Measurements from ENCODE around the gene IL21R.

The IL21R gene

DNA sequence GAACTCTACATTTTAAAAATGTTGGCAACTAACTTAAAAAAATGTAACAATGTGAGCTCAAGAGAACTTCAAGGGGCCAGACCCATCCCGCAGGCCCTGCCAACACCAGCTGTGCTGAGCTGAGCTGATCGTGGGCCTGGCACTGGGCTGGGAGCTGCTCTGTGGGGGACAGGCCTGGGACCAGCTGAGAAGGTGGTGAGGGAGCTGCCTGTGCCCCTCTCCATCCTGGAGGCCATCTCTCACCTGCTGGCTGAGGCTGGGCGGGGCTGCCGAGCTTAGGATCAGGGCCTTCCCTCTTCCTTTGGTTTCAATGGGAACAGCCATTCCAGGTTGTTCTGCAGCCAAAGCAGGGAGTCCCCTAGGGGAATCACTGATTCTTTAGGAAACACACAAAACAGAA is 58.2 kb downstream of the IL21R start:
- ChIA-PET CTCF (no interaction called here), POLR2A (no interaction called here)
- no peak overlapping the region for H3K27ac ChIP-seq (ENCODE audit: extremely low read depth, low read depth, low read length)
- peaks cover 3 to 61% of the 10 kb centered on the region in 2 experiments; a peak in 2 of 3 replicates for H3K36me3 ChIP-seq (ENCODE audit: control insufficient read depth in 2 of 2, insufficient read depth in 1 of 2, low read length in 2 of 2)
- H3K9me3 ChIP-seq (ENCODE audit: control insufficient read depth, insufficient read depth, low read depth, low read length) = no peaks in the 10 kb centered on the region
- H3K4me3 ChIP-seq (ENCODE audit: low read depth, low read length) = no peak overlapping the region
- TF ChIP-seq ZNF354C (tag by site-specific recombination; IDR thresholded peaks at IDR 0.05; ENCODE audit: borderline replicate concordance, low read depth) (no peak), ZBTB26 (tag by site-specific recombination; optimal IDR thresholded peaks at IDR 0.05) (no peak), ZNF16 (tag by site-specific recombination; IDR thresholded peaks at IDR 0.05; ENCODE audit: low read depth) (no peak), ZNF692 (tag by site-specific recombination; IDR thresholded peaks at IDR 0.05) (no peak), SP3 (tag by site-specific recombination; IDR thresholded peaks at IDR 0.05) (no peak), TCF7L2 (IDR thresholded peaks at IDR 0.05; ENCODE audit: borderline replicate concordance, low read depth, low read length) (no peak)
- TF ChIP-seq, protein P1, sequence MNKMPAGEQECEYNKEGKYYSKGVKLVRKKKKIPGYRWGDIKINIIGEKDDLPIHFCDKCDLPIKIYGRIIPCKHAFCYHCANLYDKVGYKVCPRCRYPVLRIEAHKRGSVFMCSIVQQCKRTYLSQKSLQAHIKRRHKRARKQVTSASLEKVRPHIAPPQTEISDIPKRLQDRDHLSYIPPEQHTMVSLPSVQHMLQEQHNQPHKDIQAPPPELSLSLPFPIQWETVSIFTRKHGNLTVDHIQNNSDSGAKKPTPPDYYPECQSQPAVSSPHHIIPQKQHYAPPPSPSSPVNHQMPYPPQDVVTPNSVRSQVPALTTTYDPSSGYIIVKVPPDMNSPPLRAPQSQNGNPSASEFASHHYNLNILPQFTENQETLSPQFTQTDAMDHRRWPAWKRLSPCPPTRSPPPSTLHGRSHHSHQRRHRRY (tag by site-specific recombination; IDR thresholded peaks at IDR 0.05) = no peak
- H3K4me1 ChIP-seq (ENCODE audit: control insufficient read depth, insufficient read depth, low read length) = no peaks in the 10 kb centered on the region

DNA sequence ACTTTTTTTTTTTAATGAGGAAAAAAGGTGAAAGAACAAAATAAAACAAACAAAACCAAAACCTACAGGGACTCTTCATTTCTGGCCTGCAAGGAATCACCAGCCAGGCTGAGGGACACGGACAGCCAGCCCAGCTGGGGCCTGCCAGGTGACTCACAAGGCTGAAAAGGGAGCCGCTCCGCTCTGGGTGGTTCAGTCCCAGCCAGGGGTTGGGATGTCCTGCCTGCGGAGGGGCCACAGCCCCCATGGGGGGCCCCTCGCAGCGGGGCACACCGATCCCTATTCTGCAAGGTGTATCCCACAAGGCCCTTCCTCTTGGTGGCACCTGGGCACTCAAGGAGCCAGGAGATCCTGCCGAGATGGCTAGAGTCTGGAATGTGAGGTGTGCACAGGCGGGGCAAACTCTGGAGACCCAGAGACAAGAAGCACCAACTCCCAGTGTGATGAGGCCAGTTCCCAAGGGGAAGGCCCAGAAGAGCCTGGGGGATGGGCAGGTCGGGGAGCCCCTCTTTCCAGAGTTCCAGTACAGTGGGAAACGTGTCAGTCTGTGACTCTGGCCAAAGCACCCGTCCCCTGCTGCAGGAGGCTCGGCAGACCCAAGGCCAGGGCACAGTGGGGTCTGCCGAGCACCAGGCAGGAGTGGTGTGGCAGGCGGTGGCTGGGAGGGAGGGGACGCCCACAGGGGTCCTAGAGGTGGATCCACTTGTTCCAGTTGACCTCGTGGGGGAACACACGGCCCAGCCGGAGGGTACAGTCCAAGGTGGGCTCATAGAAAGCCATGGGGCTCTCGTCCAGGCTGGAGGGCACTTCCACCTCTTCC is 58.9 kb downstream of the IL21R start:
- CTCF ChIA-PET = no interaction called here
- no peak overlapping the region for H3K27ac ChIP-seq (ENCODE audit: extremely low read depth, low read depth, low read length)
- H3K9me3 ChIP-seq (ENCODE audit: control insufficient read depth, insufficient read depth, low read depth, low read length) = no peaks in the 10 kb centered on the region
- peaks cover 3 to 68% of the 10 kb centered on the region in 2 experiments; a peak in 2 of 3 replicates for H3K36me3 ChIP-seq (ENCODE audit: control insufficient read depth in 2 of 2, insufficient read depth in 1 of 2, low read length in 2 of 2)
- no peak overlapping the region for H3K4me3 ChIP-seq (ENCODE audit: low read depth, low read length)
- H3K4me1 ChIP-seq (ENCODE audit: control insufficient read depth, insufficient read depth, low read length) = no peaks in the 10 kb centered on the region
- TF ChIP-seq ZNF248 (tag by site-specific recombination; IDR thresholded peaks at IDR 0.05) = no peak
- no peak for TF ChIP-seq ZNF660 (tag by site-specific recombination; IDR thresholded peaks at IDR 0.05)
- TF ChIP-seq SCRT1 (tag by site-specific recombination; IDR thresholded peaks at IDR 0.05; ENCODE audit: borderline replicate concordance) = no peak
- no peak for TF ChIP-seq ZNF274 (IDR thresholded peaks at IDR 0.05; ENCODE audit: low read length)
- TF ChIP-seq ZNF274 (tag by site-specific recombination; IDR thresholded peaks at IDR 0.05; ENCODE audit: borderline replicate concordance) = no peak
- TF ChIP-seq ZNF549 (tag by site-specific recombination; IDR thresholded peaks at IDR 0.05) = no peak
- no peak for TF ChIP-seq ZFP41 (tag by site-specific recombination; IDR thresholded peaks at IDR 0.05; ENCODE audit: borderline replicate concordance)
- no peak for TF ChIP-seq ZNF394 (tag by site-specific recombination; IDR thresholded peaks at IDR 0.05; ENCODE audit: borderline replicate concordance)
- TF ChIP-seq ZNF16 (tag by site-specific recombination; IDR thresholded peaks at IDR 0.05; ENCODE audit: low read depth) = no peak
- TF ChIP-seq ZSCAN5A (tag by site-specific recombination; IDR thresholded peaks at IDR 0.05) = no peak
- POLR2A ChIA-PET = no interaction called here

Data from HEK293 (cell line).